Activated effector memory CD4-positive, alpha-beta T cell treated with anti-CD3 and anti-CD28 coated beads, Interleukin-2, amount 50 U/mL, for 16 hours (primary cell): ENCODE results near the gene ZNF428.
"Not testable (repeated sequence)": the region's sequence is repeated elsewhere in the genome, so short reads cannot be mapped to it uniquely, and the experiment has no call there.

Experiments used
- DNase-seq: peaks from one replicate; pipeline ENCODE4 v3.0.0-alpha.2; 2020

The ZNF428 gene

GRCh38 chr19:43591904-43592772 lies 27.3 kb downstream of the ZNF428 start:
- no peak for DNase-seq

- DNase-seq: no peak
Measured at GRCh38 chr19:43589678-43590077, 29.8 kb downstream of the ZNF428 start.

- no peak for DNase-seq
Measured at GRCh38 chr19:43589277-43589676, 30.2 kb downstream of the ZNF428 start.

DNA sequence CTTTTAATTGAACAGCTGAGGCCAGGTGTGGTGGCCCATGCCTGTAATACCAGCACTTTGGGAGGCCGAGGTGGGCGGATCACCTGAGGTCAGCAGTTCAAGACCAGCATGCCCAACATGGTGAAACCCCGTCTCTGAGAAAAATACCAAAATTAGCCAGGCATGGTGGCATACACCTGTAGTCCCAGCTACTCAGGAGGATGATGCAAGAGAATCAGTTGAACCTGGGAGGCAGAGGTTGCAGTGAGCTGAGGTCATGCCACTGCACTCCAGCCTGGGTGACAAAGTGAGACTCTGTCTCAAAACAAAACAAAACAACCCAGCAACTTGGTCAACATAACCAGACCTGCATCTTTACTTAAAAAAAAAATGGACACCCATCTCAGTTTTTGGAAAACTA lies 32.4 kb downstream of the ZNF428 start:
- not testable (repeated sequence) for DNase-seq

- no peak for DNase-seq
Measured at GRCh38 chr19:43586346-43586745, 33.1 kb downstream of the ZNF428 start.

GRCh38 chr19:43584484-43584883 lies 34.9 kb downstream of the ZNF428 start:
- no peak for DNase-seq

GRCh38 chr19:43582495-43582894 lies 36.9 kb downstream of the ZNF428 start:
- DNase-seq: no peak

DNA sequence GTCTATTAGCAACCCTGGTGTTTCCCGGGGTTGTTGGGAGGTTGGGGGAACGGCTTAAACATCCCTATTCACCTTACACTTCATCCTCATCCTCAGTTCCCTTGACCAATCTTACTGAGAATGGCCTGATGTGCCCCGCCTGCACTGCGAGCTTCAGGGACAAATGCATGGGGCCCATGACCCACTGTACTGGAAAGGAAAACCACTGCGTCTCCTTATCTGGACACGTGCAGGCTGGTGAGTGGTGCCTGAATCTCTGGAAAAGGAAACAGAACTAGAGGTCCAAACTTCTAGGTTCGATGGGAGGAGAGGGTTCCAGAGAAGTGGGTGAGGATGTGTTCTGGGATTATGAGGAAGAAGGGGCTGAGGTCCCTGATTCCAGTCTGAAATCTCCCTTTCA lies 38.0 kb downstream of the ZNF428 start:
- no peak for DNase-seq

- no peak for DNase-seq
Measured at GRCh38 chr19:43578787-43579186, 40.6 kb downstream of the ZNF428 start.

GRCh38 chr19:43575955-43576878 lies 43.2 kb downstream of the ZNF428 start:
- no peak for DNase-seq

GRCh38 chr19:43575156-43575950 lies 44.1 kb downstream of the ZNF428 start, which contains the start of the genes PINLYP and XRCC1:
TSS of gene PINLYP (plus strand) at chr19:43575801. CDS start at chr19:43577192, 1,391 bp downstream.
TSS of gene XRCC1 (minus strand) at chr19:43575527. CDS start at chr19:43575458, 69 bp downstream.
- DNase-seq: peak; percentile 98

- no peak for DNase-seq
Measured at GRCh38 chr19:43574424-43575155, 44.8 kb downstream of the ZNF428 start.

- DNase-seq: no peak
Measured at GRCh38 chr19:43572171-43572588, 47.2 kb downstream of the ZNF428 start.

DNA sequence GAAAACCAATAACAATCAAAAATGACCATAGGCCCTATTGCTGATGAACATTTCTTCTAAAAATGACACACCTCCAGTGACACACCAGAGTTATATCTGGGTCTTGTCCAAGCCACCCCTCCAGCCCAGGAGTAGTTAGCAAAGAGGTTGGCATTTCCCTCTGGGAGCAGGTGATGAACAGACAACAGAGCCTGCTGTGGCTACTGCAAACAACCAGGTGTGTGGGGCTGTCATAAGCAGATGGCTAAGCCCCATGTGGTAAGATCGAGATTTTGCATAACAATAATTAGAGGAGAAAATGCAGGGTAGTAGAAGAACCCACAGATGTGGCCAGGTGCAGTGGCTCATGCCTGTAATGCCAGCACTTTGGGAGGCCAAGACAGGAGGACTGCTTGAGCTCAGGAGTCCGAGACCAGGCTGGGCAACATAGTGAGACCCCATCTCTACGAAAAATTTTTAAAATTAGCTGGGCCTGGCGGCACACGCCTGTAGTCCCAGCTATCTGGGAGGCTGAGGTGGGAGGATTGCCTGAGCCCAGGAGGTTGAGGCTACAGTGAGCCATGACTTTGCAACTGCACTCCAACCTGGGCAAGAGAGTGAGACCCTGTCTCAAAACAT lies 49.1 kb downstream of the ZNF428 start:
- DNase-seq: no peak

DNA sequence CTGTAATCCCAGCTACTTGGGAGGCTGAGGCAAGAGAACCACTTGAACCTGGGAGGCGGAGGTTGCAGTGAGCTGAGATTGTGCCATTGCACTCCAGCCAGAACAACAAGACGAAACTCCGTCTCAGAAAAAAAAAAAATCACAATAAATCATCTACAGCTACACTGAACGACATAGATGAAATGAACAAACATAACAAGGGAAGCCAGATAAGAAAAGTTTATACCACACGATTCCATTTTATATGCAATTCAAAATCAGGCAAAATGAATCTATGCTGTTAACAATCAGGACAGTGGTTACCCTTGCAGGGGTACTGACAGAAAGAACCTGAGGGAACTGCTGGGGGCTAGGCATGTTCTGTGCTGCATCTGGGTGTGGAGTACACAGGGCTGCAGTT lies 49.8 kb downstream of the ZNF428 start:
- DNase-seq: no peak

- DNase-seq: no peak
Measured at GRCh38 chr19:43564800-43565199, 54.6 kb downstream of the ZNF428 start.

DNA sequence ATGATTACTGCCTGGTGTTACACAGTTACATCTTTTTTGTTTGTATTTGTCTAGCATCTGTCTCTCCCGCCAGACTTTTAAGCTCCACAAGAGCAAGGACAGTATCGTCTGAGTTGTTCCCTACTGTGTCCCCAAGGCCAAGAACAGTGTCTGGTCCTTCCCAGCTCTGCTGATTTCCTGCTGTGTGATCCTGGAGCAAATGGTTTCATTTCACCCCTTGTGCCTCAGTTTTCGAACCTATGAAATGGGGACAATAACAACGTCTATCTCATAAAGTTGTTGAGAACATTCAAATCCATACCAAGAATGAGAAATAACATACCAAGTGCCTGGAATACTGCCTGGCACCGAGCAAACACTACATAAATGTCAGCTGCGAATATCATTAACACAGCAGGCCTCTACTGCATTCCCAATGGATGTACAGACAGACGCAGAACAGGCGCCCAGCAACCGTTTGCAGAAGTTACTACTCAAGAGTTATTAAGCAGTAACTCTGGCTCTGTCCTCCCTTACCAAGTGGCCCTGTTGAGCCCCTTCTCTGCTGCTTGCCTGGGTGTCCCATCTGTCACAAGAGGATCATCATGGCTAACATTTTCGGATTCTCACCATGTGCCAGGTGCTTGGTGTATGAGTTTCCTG lies 55.5 kb downstream of the ZNF428 start:
- no peak for DNase-seq

GRCh38 chr19:43562698-43563241 lies 56.7 kb downstream of the ZNF428 start:
- DNase-seq: peak; percentile 87

- DNase-seq: no peak
Measured at GRCh38 chr19:43562226-43562697, 57.2 kb downstream of the ZNF428 start.
